Measurements from ENCODE around the gene ABITRAM.

DNA sequence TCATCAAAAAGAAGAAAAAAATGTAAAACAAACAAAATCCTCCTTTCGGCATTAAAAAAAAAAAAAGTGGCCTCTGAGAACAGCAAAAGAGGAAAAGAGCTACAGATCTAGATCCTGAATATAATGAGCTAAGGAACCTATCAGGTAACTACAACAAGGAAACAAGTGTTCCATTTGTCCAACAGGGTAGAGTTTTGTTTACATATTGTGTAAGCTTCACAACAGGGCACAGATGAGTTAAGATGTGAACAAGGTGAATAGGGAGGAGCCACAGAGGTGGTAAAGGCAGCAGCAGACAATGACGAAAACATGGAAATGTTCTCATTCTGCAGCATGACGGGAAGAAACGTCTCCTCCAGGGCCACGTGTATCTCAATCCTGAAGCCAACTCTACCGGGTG is 14.7 kb upstream of the ABITRAM start:
- TF ChIP-seq, protein P1, sequence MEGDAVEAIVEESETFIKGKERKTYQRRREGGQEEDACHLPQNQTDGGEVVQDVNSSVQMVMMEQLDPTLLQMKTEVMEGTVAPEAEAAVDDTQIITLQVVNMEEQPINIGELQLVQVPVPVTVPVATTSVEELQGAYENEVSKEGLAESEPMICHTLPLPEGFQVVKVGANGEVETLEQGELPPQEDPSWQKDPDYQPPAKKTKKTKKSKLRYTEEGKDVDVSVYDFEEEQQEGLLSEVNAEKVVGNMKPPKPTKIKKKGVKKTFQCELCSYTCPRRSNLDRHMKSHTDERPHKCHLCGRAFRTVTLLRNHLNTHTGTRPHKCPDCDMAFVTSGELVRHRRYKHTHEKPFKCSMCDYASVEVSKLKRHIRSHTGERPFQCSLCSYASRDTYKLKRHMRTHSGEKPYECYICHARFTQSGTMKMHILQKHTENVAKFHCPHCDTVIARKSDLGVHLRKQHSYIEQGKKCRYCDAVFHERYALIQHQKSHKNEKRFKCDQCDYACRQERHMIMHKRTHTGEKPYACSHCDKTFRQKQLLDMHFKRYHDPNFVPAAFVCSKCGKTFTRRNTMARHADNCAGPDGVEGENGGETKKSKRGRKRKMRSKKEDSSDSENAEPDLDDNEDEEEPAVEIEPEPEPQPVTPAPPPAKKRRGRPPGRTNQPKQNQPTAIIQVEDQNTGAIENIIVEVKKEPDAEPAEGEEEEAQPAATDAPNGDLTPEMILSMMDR (IDR thresholded peaks at IDR 0.05), result no peak
- no peak for TF ChIP-seq POLR2A (IDR thresholded peaks at IDR 0.05)
